SK-N-MC (cell line): ENCODE data around the gene CDH23.

Source experiments
- DNase-seq: peaks from one replicate; pipeline ENCODE4 v3.0.0-alpha.2; 2011; ENCODE audit warnings: low read depth, low spot score
- H3K27ac ChIP-seq: fragments of 200-600 bp; sonication (generic); 2 replicates; pipeline ENCODE4 v1.5.1; 2016; ENCODE audit warnings: mixed run types
- H3K36me3 ChIP-seq: fragments of 200-600 bp; sonication (generic); 2 replicates; pipeline ENCODE4 v1.6.1; 2017; ENCODE audit warnings: antibody characterized with exemption, low read length, mixed read lengths; ENCODE audit not compliant: insufficient read depth
- H3K4me3 ChIP-seq: fragments of 200-600 bp; sonication (generic); 2 replicates; pipeline ENCODE4 v1.5.1; 2016
- H3K9ac ChIP-seq: fragments of 200-600 bp; sonication (generic); 2 replicates; pipeline ENCODE4 v1.8.0; 2017; ENCODE audit warnings: mixed run types, mixed read lengths; ENCODE audit not compliant: insufficient read length
- H3K9me3 ChIP-seq: fragments of 200-600 bp; sonication (generic); 2 replicates; pipeline ENCODE4 v1.6.1; 2017; ENCODE audit warnings: low read depth, mild to moderate bottlenecking, antibody characterized with exemption, low read length, moderate library complexity, mixed read lengths
- EZH2 ChIP-seq: fragments of 200-600 bp; sonication (generic); IDR thresholded peaks from one replicate; pipeline ENCODE4 v1.6.1; 2017; ENCODE audit warnings: antibody characterized with exemption
- FOXP2 ChIP-seq: optimal IDR thresholded peaks from 2 replicates; pipeline ENCODE3; 2011; ENCODE audit warnings: mild to moderate bottlenecking, moderate library complexity; ENCODE audit not compliant: insufficient read depth; ENCODE audit errors: extremely low read length, control extremely low read depth
- POLR2AphosphoS5 ChIP-seq: IDR thresholded peaks from 2 replicates; pipeline ENCODE4 v1.6.1; 2012; ENCODE audit warnings: mild to moderate bottlenecking, low read depth, low read length, borderline replicate concordance

Gene CDH23

DNA sequence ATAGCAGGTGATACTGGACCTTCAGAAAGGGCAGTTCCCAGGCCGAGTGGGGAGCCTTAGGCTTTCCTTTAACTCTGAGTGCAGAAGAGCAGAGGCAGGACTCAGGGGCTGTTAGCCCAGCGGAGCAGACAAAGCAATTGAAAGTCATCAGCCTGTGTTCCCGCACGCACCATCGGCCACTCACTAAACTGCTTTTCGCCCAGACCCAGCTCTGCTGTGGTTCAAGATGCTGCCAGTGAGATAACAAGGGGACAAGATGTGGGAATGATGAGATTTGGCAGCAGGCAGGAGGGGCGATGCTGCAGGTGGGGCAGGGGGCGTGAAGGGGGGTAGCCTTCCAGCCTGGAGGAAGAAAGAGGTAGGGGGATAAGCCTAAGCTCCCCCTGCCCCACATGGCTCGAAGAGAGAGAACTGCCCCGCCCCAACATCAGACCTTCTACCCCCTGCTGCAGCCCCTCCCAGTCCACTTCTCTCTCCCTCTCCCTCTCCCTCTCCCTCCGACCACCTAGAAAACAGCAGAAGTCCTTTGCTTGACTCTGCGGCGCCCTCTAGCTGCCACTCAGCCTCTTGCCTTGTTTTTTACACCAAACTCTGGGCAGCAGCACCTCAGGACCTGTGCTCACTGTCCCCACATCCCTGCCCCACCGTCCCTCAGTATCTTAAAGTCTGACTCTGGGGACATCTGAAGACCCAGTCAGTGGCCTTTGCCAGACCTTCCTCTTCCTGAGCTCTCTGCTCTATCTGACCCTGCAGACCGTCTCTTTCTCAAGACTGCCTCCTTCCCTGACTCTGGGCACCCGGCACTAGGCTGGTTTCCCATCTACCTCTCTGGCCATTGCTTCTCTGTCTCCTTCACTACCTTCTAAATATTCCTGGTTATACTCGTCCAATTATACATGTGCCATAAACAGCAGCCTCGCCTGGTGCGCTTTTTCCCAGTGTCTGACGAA, 212.4 kb downstream of the CDH23 start:
- DNase-seq: no peak
- Histone ChIP-seq H3K36me3 (no peaks in the 10 kb centered on the region), H3K4me3 (no peak overlapping the region), H3K9ac (no peak overlapping the region), H3K9me3 (no peaks in the 10 kb centered on the region), H3K27ac (no peak overlapping the region)
- TF ChIP-seq EZH2 (no peak), POLR2AphosphoS5 (no peak), FOXP2 (no peak)

DNA sequence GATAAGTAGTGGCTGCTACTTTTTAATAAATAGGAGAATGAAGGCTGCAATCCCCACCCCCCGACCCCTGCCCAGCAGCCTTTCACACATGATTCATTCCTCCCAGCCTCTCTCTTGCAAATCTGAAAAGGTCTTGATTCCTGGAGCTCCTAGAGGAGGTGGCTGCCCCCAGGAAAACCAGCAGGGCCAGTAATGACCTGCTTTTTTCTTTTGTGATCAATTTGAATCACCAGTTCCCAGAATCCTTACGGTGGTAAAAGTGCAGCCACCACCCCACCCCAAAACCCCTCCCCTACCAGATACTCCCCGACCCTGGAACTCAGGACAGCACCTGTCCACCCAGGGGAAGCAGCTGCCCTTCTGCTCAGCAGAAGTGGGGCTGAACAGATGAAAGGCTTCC, 213.9 kb downstream of the CDH23 start:
- H3K4me3 ChIP-seq: no peak overlapping the region
- H3K9me3 ChIP-seq: no peaks in the 10 kb centered on the region
- no peak overlapping the region for H3K27ac ChIP-seq
- TF ChIP-seq POLR2AphosphoS5 (no peak), FOXP2 (no peak), EZH2 (no peak)
- DNase-seq: no peak
- no peaks in the 10 kb centered on the region for H3K36me3 ChIP-seq
- H3K9ac ChIP-seq: no peak overlapping the region

DNA sequence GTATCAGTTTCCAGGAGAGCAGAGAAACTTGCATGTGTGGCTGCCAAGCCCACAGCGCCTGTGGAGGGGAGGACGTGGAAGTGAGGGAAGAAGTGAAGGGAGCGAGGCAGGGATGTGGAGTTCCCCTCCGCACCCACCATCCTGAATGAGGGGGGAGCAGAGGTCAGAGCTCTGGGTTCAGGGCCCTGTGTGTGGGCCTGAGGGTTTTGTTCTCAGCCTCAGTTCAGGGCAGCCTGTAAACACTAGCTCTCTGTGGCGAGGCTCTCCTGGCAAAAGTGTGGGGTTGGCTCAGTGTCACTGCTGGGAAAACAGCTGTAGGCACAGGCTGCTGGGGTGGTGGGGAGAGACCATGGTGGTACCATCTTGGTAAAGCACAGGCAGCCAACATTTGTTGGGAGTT, 214.4 kb downstream of the CDH23 start:
- Histone ChIP-seq H3K27ac (no peak overlapping the region), H3K36me3 (no peaks in the 10 kb centered on the region), H3K9me3 (no peaks in the 10 kb centered on the region), H3K4me3 (no peak overlapping the region), H3K9ac (no peak overlapping the region)
- no peak for DNase-seq
- TF ChIP-seq POLR2AphosphoS5 (no peak), EZH2 (no peak), FOXP2 (no peak)

DNA sequence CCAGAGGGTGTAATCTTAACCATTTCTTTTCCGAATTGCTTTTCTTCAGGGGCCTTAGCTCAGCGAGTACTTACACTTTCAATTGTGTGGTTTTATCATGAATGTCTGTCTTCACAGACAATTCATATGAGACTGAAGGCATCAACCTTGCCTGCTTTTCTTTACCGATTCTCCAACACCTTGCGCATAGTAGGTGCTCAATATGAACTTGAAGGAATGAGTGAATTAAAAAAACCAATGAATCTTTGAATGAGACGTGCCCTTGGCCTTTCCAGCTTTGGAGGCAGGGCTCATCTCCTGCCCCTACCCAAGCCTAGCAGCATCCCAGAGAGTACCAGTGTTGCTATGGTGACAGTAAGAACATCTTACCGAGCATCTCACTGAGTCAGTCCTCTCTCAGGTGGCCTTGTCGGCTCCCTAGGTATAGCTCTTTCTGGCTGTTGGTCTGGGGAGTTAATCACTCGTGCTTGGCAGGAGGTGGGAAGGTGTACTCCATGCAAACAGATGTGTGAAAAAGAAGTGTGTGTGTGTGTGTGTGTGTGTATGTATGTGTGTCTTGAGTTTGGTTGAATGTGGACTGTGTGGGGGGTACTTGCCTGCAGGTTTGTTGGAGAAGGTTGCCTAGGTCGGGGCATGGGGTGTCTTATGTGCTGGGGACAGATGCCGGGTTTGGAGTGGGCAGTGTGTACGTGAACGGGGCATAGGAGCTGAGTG, 215.1 kb downstream of the CDH23 start:
- TF ChIP-seq POLR2AphosphoS5 (no peak), FOXP2 (no peak), EZH2 (no peak)
- DNase-seq: no peak
- Histone ChIP-seq H3K4me3 (no peak overlapping the region), H3K9me3 (no peaks in the 10 kb centered on the region), H3K36me3 (peaks cover 3% of the 10 kb centered on the region; the same call in 1 of the 2 replicates), H3K27ac (no peak overlapping the region), H3K9ac (no peak overlapping the region)

DNA sequence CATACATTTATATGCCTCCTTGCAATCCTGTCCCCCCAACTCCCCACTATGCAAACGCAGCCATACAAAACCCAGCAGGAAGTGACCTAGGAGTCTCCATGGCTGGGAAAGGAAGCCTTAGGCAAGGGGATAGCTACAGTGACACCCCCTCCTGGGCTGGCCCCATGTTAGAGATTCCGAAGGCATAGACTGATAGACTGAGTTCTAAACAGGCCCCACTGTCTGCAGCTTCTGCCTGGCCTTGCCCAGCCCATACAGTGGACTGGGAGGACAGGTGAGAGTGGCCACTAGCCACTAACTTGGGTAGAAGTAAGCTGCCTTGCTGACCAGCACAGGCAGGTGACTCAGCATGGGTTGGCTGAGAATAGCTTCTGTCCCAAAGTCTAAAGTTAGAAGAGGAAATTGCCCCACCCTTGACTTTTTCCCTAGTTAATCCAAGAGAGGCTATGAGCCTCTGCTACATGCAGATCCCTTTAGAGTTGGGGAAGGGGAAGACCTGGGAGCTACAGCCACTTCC, 216.6 kb downstream of the CDH23 start:
- DNase-seq: no peak
- H3K9ac ChIP-seq: no peak overlapping the region
- no peak overlapping the region for H3K27ac ChIP-seq
- TF ChIP-seq POLR2AphosphoS5 (no peak), EZH2 (no peak), FOXP2 (no peak)
- H3K9me3 ChIP-seq: no peaks in the 10 kb centered on the region
- H3K4me3 ChIP-seq: no peak overlapping the region
- peaks cover 8% of the 10 kb centered on the region; the same call in 1 of the 2 replicates for H3K36me3 ChIP-seq

DNA sequence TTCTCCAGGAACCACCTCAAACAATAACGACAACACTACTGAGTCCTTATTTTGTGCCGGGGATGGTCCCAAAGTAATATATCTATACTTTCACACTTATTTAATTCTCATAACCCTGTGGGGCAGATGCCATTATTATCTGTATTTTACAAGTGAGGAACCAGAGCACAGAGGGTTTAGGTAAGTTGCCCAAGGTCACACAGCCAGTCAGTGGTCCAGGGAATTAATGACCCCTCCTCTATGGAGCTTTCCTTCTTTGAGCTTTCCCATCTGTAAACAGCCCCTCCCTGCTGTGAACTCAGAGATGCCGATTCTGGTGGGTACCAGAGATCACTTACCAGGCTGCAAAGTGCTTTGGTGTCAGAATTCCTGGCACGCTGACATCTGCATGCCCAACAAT, 217.2 kb downstream of the CDH23 start:
- Histone ChIP-seq H3K27ac (no peak overlapping the region), H3K9ac (no peak overlapping the region), H3K4me3 (no peak overlapping the region), H3K36me3 (peaks cover 8% of the 10 kb centered on the region; the same call in 1 of the 2 replicates), H3K9me3 (no peaks in the 10 kb centered on the region)
- TF ChIP-seq POLR2AphosphoS5: no peak
- no peak for TF ChIP-seq EZH2
- TF ChIP-seq FOXP2: no peak
- DNase-seq: no peak

DNA sequence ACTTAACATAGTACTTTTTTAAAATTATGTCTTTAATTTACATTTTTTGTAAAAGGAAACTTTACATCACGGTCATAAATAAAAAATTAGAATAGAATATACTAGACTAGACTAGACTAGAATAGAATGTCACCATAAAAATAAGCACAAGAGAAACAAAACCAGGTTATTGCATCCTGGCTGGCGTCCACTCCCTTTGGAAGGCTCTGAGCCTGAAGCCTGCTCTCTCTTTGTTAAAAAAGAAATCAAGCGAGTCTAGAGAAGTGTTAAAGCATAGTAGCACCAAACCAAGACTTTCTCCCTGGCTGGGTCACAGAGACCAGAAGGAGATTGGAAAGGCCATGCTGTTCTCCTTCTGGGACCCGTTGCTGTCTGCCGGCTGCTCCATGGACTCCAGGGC, 218.2 kb downstream of the CDH23 start:
- Histone ChIP-seq H3K36me3 (peaks cover 8% of the 10 kb centered on the region; the same call in 1 of the 2 replicates), H3K9ac (no peak overlapping the region), H3K27ac (no peak overlapping the region), H3K4me3 (no peak overlapping the region), H3K9me3 (no peaks in the 10 kb centered on the region)
- TF ChIP-seq FOXP2 (no peak), EZH2 (no peak), POLR2AphosphoS5 (no peak)
- DNase-seq: no peak
